CD4-positive, alpha-beta memory T cell (primary cell): Measurements from ENCODE around the gene THOC3. TPM values are rescaled to one million over a fixed set of nuclear protein-coding genes. Genes with fewer than 3 reads are reported as not detected.
"Not testable (repeated sequence)": the region's sequence is repeated elsewhere in the genome, so short reads cannot be mapped to it uniquely, and the experiment has no call there.

ENCODE experiments used
- CTCF ChIA-PET: fragments of 350-600 bp; sonication (Branson Sonifier 250); formaldehyde crosslinking; loops from one replicate; lab custom pipeline; 2021; ENCODE audit warnings: inconsistent platforms; ENCODE audit not compliant: partially characterized antibody; lab: Charles Lee
- POLR2A ChIA-PET: fragments of 350-600 bp; sonication (Branson Sonifier 250); formaldehyde crosslinking; loops from one replicate; lab custom pipeline; 2021; ENCODE audit not compliant: partially characterized antibody; lab: Charles Lee
- DNase-seq, 5 donors: peaks; one replicate each; pipeline versions ENCODE4 v3.0.0 to v3.0.0-alpha.2; 2020 to 2022; ENCODE audit warnings: mixed read lengths in 1 of 5
- H3K27ac ChIP-seq: one replicate; pipeline ENCODE4 v1.7.0; 2013; ENCODE audit warnings: low read depth, low read length
- H3K27me3 ChIP-seq: 2 replicates; pipeline ENCODE4 v1.7.0; 2013; ENCODE audit warnings: mild to moderate bottlenecking, low read length, moderate library complexity; ENCODE audit not compliant: insufficient read depth
- H3K36me3 ChIP-seq: 2 replicates; pipeline ENCODE4 v1.7.0; 2013; ENCODE audit warnings: mild to moderate bottlenecking, low read length, moderate library complexity; ENCODE audit not compliant: insufficient read depth
- H3K4me1 ChIP-seq: 2 replicates; pipeline ENCODE4 v1.7.0; 2013; ENCODE audit warnings: mild to moderate bottlenecking, low read length, moderate library complexity; ENCODE audit not compliant: insufficient read depth
- H3K4me3 ChIP-seq, 2 donors: one replicate each; pipeline ENCODE4 v1.7.0; 2013; ENCODE audit warnings: low read length in 2 of 2, mild to moderate bottlenecking in 1 of 2
- H3K9me3 ChIP-seq, 2 donors: one replicate each; pipeline ENCODE4 v1.7.0; 2013; ENCODE audit warnings: low read length in 2 of 2, control low read depth in 1 of 2; ENCODE audit not compliant: control insufficient read depth in 1 of 2
- H3K27ac Mint-ChIP-seq, 7 donors: one replicate each; pipeline ENCODE4 v1.8.0; 2020 to 2021; ENCODE audit warnings: mixed read lengths in 7 of 7, mild to moderate bottlenecking in 6 of 7, inconsistent platforms in 3 of 7, moderate library complexity in 3 of 7
- H3K27me3 Mint-ChIP-seq, 2 donors: one replicate each; pipeline ENCODE4 v1.8.0; 2020 to 2021; ENCODE audit warnings: mixed read lengths in 2 of 2
- H3K36me3 Mint-ChIP-seq, 2 donors: one replicate each; pipeline ENCODE4 v1.8.0; 2020 to 2021; ENCODE audit warnings: mixed read lengths in 2 of 2, inconsistent platforms in 1 of 2, mild to moderate bottlenecking in 1 of 2
- H3K4me1 Mint-ChIP-seq, 4 donors: one replicate each; pipeline ENCODE4 v1.8.0; 2020 to 2021; ENCODE audit warnings: mixed read lengths in 4 of 4, mild to moderate bottlenecking in 1 of 4
- H3K4me3 Mint-ChIP-seq, 8 donors: one replicate each; pipeline ENCODE4 v1.8.0; 2020 to 2021; ENCODE audit warnings: mixed read lengths in 8 of 8, mild to moderate bottlenecking in 7 of 8, moderate library complexity in 6 of 8, inconsistent platforms in 3 of 8
- H3K9me3 Mint-ChIP-seq, 8 donors: one replicate each; pipeline ENCODE4 v1.8.0; 2020 to 2021; ENCODE audit warnings: mixed read lengths in 8 of 8, mild to moderate bottlenecking in 5 of 8, inconsistent platforms in 3 of 8, moderate library complexity in 1 of 8
- intact Hi-C: fragments of 100-400 bp; cut with micrococcal nuclease; formaldehyde crosslinking; loops from one replicate; pipeline ENCODE4 v1.15.1; 2023
- polyA plus RNA-seq, 2 donors: library from polyadenylated mRNA; unstranded; fragments of 300-500 nt; fragmentation: Illumina TruSeq; gene quantifications; one replicate each; pipeline ENCODE4 v1.2.3, GENCODE V29; 2021
- total RNA-seq, 2 experiments: library from RNA; stranded (reverse); gene quantifications; one replicate each; pipeline ENCODE4 v1.2.3, GENCODE V29; 2021

The THOC3 gene
- total and polyA plus RNA-seq, 4 experiments from 2014 or later = 79.0 to 142 (median 117) TPM

GRCh38 chr5:175915066-175916037 is 52.8 kb downstream of the THOC3 start:
- peak in 1 of 5 donors; percentile 6 for DNase-seq
- CTCF ChIA-PET = not testable (repeated sequence)

GRCh38 chr5:175913835-175914672 is 54.1 kb downstream of the THOC3 start:
- H3K27me3 ChIP-seq, CTCF ChIA-PET, H3K4me3 Mint-ChIP-seq, POLR2A ChIA-PET, H3K9me3 Mint-ChIP-seq, intact Hi-C loops, H3K4me1 ChIP-seq, DNase-seq, H3K36me3 ChIP-seq, H3K4me3 ChIP-seq, H3K27me3 Mint-ChIP-seq, H3K27ac ChIP-seq, H3K9me3 ChIP-seq: not testable (repeated sequence)
- Mint-ChIP-seq H3K36me3 (peaks cover 17 to 23% of the 10 kb centered on the region in 2 donors), H3K4me1 (peaks cover 5 to 24% (median 11%) of the 10 kb centered on the region in 4 donors), H3K27ac (peak overlapping the region in 1 of 7 donors; percentile 75)

More at GRCh38 chr5:175915066-175916037, 52.8 kb downstream of the THOC3 start:
- H3K36me3 ChIP-seq, H3K4me3 ChIP-seq, intact Hi-C loops, H3K4me1 ChIP-seq, H3K27ac ChIP-seq, H3K27me3 Mint-ChIP-seq, H3K27me3 ChIP-seq, H3K9me3 ChIP-seq, H3K9me3 Mint-ChIP-seq, POLR2A ChIA-PET: not testable (repeated sequence)
- Mint-ChIP-seq H3K4me3 (peak overlapping the region in 7 of 8 donors; percentile 11 to 84 (median 73)), H3K27ac (peak overlapping the region; percentile 53 to 85 (median 76)), H3K4me1 (peaks cover 6 to 24% (median 12%) of the 10 kb centered on the region in 4 donors), H3K36me3 (peaks cover 27 to 33% of the 10 kb centered on the region in 2 donors)

GRCh38 chr5:175910072-175910471 is 58.0 kb downstream of the THOC3 start:
- intact Hi-C loops, POLR2A ChIA-PET, H3K4me3 Mint-ChIP-seq, H3K36me3 ChIP-seq, H3K27me3 Mint-ChIP-seq, H3K4me1 Mint-ChIP-seq, H3K4me3 ChIP-seq, H3K4me1 ChIP-seq, H3K27me3 ChIP-seq, H3K27ac ChIP-seq, H3K27ac Mint-ChIP-seq, H3K9me3 ChIP-seq, DNase-seq, H3K9me3 Mint-ChIP-seq: not testable (repeated sequence)
- H3K36me3 Mint-ChIP-seq = peaks cover 5 to 11% of the 10 kb centered on the region in 2 donors
- CTCF ChIA-PET = interaction anchor here (1.2 kb wide), 1 partner anchor 179 kb away, joined by 3 read pairs; no protein-coding TSS in a partner anchor

Other genes starting within 250 kb of the THOC3 start
- not detected for gene CPLX2, start 96.7 kb downstream of the THOC3 start, total RNA-seq
- under 1 TPM in 1 of 2 donors, not detected in 1; 0.05 TPM for gene CPLX2, start 96.7 kb downstream of the THOC3 start, polyA plus RNA-seq